CD4-positive, alpha-beta T cell (primary cell): ENCODE data around the gene CHL1. TPM values are rescaled to one million over a fixed set of nuclear protein-coding genes. Genes with fewer than 3 reads are reported as not detected.

Source experiments
- ATAC-seq: fragments of 200-7000 bp; cut with Tn5 transposase; one replicate; pipeline ENCODE4 v1.10.0; 2022; ENCODE audit warnings: mild to moderate bottlenecking; ENCODE audit not compliant: poor library complexity
- CTCF ChIA-PET: fragments of 350-600 bp; sonication (Branson Sonifier 250); formaldehyde crosslinking; loops from one replicate; lab custom pipeline; 2021; ENCODE audit warnings: antibody characterized with exemption, inconsistent platforms; lab: Charles Lee
- POLR2A ChIA-PET: fragments of 350-600 bp; sonication (Branson Sonifier 250); formaldehyde crosslinking; loops from one replicate; lab custom pipeline; 2021; ENCODE audit warnings: antibody characterized with exemption, inconsistent platforms; lab: Charles Lee
- DNase-seq, 14 experiments: peaks; one replicate each; pipeline ENCODE4 v3.0.0-alpha.2; 2013 to 2020; ENCODE audit warnings: mixed read lengths in 2 of 14
- H3K27ac ChIP-seq, 2 donors: one replicate each; pipeline versions ENCODE4 v1.5.1 to v1.7.0; 2013; ENCODE audit warnings: low read length in 2 of 2, low read depth in 1 of 2, mild to moderate bottlenecking in 1 of 2
- H3K27me3 ChIP-seq, 2 experiments: 1 replicate in 1 of 2; 2 replicates in 1 of 2; pipeline versions ENCODE4 v1.6.1 to v1.7.0; 2013; ENCODE audit warnings: low read length in 2 of 2, control low read depth in 1 of 2, mild to moderate bottlenecking in 1 of 2, moderate library complexity in 1 of 2; ENCODE audit not compliant: insufficient read depth in 2 of 2, control insufficient read depth in 1 of 2
- H3K36me3 ChIP-seq: one replicate; pipeline ENCODE4 v1.6.1; 2013; ENCODE audit warnings: low read length, control low read depth; ENCODE audit not compliant: insufficient read depth
- H3K4me1 ChIP-seq: one replicate; pipeline ENCODE4 v1.6.1; 2013; ENCODE audit warnings: low read length, control low read depth; ENCODE audit not compliant: insufficient read depth
- H3K4me3 ChIP-seq: one replicate; pipeline ENCODE4 v1.5.1; 2013; ENCODE audit warnings: mild to moderate bottlenecking, low read length, moderate library complexity
- H3K9me3 ChIP-seq, 2 experiments: 1 replicate in 1 of 2; 2 replicates in 1 of 2; pipeline versions ENCODE4 v1.6.1 to v1.7.0; 2013; ENCODE audit warnings: low read length in 2 of 2, mild to moderate bottlenecking in 2 of 2, control low read depth in 1 of 2, moderate library complexity in 1 of 2; ENCODE audit not compliant: control insufficient read depth in 1 of 2, insufficient read depth in 1 of 2
- H3K27ac Mint-ChIP-seq: one replicate; pipeline ENCODE4 v1.8.0; 2020; ENCODE audit warnings: mixed read lengths
- H3K27me3 Mint-ChIP-seq: one replicate; pipeline ENCODE4 v1.8.0; 2021; ENCODE audit warnings: mixed read lengths
- H3K36me3 Mint-ChIP-seq: one replicate; pipeline ENCODE4 v1.8.0; 2021; ENCODE audit warnings: low read depth, mixed read lengths
- H3K4me1 Mint-ChIP-seq: one replicate; pipeline ENCODE4 v1.8.0; 2021; ENCODE audit warnings: low read depth, mixed read lengths
- H3K4me3 Mint-ChIP-seq: one replicate; pipeline ENCODE4 v1.8.0; 2020; ENCODE audit warnings: mild to moderate bottlenecking, mixed read lengths
- H3K9me3 Mint-ChIP-seq: one replicate; pipeline ENCODE4 v1.8.0; 2020; ENCODE audit warnings: mixed read lengths
- intact Hi-C, 2 experiments: fragments of 100-400 bp; cut with DNase I in 1 of 2; cut with micrococcal nuclease in 1 of 2; formaldehyde crosslinking; loops; one replicate each; pipeline versions ENCODE4 v1.15.1 to v1.9.0; 2023 to 2025; cut with DNase I, micrococcal nuclease
- total RNA-seq, 174 experiments: library from RNA in 2 of 174; stranded (reverse) in 2 of 174; gene quantifications; one replicate each; pipeline ENCODE4 v1.2.3 and lab custom pipeline; 2021 to 2026
- TF ChIP-seq, protein P1 (sequence below): fragments of 200-600 bp; IDR thresholded peaks from one replicate; pipeline ENCODE4 v1.8.0; 2022; ENCODE audit warnings: antibody characterized with exemption, mild to moderate bottlenecking

Gene CHL1
- total RNA-seq, 2 experiments from 2014 or later, result not detected

DNA sequence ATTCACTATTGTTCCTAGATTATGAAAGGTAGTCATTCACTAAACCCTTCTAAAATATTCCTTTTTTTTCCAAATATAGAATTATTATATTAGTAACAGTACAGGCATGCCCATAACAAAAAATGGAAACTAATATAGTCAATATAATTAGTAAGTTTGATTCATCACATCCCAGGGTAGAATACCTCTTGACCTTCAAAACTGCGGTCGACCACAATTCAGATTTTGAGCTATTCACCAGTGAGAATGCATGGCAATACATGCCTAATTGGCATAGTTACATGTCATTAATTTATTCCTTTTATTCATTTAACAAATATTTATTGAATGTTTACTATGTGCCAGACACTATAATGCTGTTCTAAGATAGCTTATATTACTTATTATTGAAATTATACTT, 98.0 kb downstream of the CHL1 start:
- Mint-ChIP-seq H3K36me3 (no peaks in the 10 kb centered on the region), H3K27me3 (no peaks in the 10 kb centered on the region), H3K27ac (no peak overlapping the region), H3K9me3 (peaks cover 3% of the 10 kb centered on the region), H3K4me3 (no peak overlapping the region), H3K4me1 (no peaks in the 10 kb centered on the region)
- Histone ChIP-seq H3K27me3 (no peaks in the 10 kb centered on the region), H3K4me3 (no peak overlapping the region), H3K9me3 (no peaks in the 10 kb centered on the region), H3K4me1 (no peaks in the 10 kb centered on the region), H3K36me3 (no peaks in the 10 kb centered on the region), H3K27ac (no peak overlapping the region)
- CTCF ChIA-PET, result no interaction called here
- TF ChIP-seq, protein P1, sequence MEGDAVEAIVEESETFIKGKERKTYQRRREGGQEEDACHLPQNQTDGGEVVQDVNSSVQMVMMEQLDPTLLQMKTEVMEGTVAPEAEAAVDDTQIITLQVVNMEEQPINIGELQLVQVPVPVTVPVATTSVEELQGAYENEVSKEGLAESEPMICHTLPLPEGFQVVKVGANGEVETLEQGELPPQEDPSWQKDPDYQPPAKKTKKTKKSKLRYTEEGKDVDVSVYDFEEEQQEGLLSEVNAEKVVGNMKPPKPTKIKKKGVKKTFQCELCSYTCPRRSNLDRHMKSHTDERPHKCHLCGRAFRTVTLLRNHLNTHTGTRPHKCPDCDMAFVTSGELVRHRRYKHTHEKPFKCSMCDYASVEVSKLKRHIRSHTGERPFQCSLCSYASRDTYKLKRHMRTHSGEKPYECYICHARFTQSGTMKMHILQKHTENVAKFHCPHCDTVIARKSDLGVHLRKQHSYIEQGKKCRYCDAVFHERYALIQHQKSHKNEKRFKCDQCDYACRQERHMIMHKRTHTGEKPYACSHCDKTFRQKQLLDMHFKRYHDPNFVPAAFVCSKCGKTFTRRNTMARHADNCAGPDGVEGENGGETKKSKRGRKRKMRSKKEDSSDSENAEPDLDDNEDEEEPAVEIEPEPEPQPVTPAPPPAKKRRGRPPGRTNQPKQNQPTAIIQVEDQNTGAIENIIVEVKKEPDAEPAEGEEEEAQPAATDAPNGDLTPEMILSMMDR, result no peak
- POLR2A ChIA-PET, result no interaction called here
- DNase-seq, result no peak
- no peak for ATAC-seq
- intact Hi-C loops, result no loop called here

DNA sequence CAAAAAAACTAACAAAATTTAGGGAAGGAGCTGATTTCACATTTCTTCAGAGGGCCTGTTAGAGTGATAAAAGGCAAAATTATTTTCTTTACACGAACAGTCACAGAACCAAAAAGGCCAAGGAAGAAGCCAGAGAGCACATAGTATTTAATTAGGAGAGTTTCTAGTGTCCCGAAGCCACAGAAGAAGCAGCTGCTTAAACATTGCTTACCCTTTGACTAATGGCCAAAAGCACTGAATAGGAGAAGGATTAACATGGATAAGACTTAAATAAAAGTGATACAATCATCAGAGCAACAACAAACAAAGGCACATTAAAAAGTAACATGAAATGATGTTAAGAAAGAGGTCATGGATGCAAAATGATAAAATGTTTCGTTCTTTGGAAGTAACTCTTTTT, 98.6 kb downstream of the CHL1 start:
- Histone ChIP-seq H3K4me3 (no peak overlapping the region), H3K9me3 (no peaks in the 10 kb centered on the region), H3K27me3 (no peaks in the 10 kb centered on the region), H3K27ac (no peak overlapping the region), H3K4me1 (no peaks in the 10 kb centered on the region), H3K36me3 (no peaks in the 10 kb centered on the region)
- Mint-ChIP-seq H3K27ac (no peak overlapping the region), H3K9me3 (peaks cover 3% of the 10 kb centered on the region), H3K4me1 (no peaks in the 10 kb centered on the region), H3K36me3 (no peaks in the 10 kb centered on the region), H3K27me3 (no peaks in the 10 kb centered on the region), H3K4me3 (no peak overlapping the region)
- ChIA-PET CTCF (no interaction called here), POLR2A (no interaction called here)
- TF ChIP-seq, protein P1, result no peak
- intact Hi-C loops, result no loop called here
- ATAC-seq (no peak), DNase-seq (no peak)

DNA sequence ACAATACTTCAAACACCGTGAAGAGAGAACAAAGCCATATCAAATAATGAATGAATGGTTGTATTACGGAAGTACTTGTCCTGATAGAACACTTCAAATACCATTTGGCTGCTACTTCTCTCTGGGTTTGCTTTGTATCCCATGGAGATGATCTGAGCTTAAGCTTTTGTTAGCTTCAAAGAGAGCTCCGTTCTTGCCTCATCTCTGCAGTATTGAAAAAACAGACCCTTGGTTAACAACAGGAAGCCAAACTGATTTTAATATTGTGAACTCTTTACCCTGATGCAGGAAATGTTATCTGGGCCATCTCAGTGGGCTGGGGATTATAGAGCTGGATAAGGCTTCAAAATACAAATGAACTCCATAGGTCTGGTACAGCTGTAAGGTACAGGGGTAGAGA, 101.0 kb downstream of the CHL1 start:
- H3K27me3 Mint-ChIP-seq, result no peaks in the 10 kb centered on the region
- H3K4me3 ChIP-seq, result no peak overlapping the region
- no peaks in the 10 kb centered on the region for H3K36me3 Mint-ChIP-seq
- DNase-seq (no peak), ATAC-seq (no peak)
- no peaks in the 10 kb centered on the region for H3K4me1 Mint-ChIP-seq
- H3K4me3 Mint-ChIP-seq, result no peak overlapping the region
- ChIA-PET CTCF (no interaction called here), POLR2A (no interaction called here)
- TF ChIP-seq, protein P1, result no peak
- no peak overlapping the region for H3K27ac Mint-ChIP-seq
- H3K9me3 ChIP-seq, result no peaks in the 10 kb centered on the region
- peaks cover 3% of the 10 kb centered on the region for H3K9me3 Mint-ChIP-seq
- no peaks in the 10 kb centered on the region for H3K36me3 ChIP-seq
- no peak overlapping the region for H3K27ac ChIP-seq
- H3K27me3 ChIP-seq, result no peaks in the 10 kb centered on the region
- intact Hi-C loops, result no loop called here
- H3K4me1 ChIP-seq, result no peaks in the 10 kb centered on the region
